WTC11 (cell line): ENCODE results near the gene ESRRG. TPM values are rescaled to one million over a fixed set of nuclear protein-coding genes. Genes with fewer than 3 reads are reported as not detected.

Source experiments
- ATAC-seq: fragments of 200-7000 bp; cut with Tn5 transposase; 2 replicates; pipeline ENCODE4 v1.10.0; 2021; ENCODE audit warnings: mild to moderate bottlenecking, moderate library complexity
- CTCF ChIA-PET: fragments of 300-600 bp; sonication (Branson Sonifier 250); formaldehyde crosslinking; loops from one replicate; lab custom pipeline; 2021; ENCODE audit warnings: antibody characterized with exemption; lab: Charles Lee
- POLR2A ChIA-PET: fragments of 350-600 bp; sonication (Branson Sonifier 250); formaldehyde crosslinking; loops from one replicate; lab custom pipeline; 2021; ENCODE audit warnings: antibody characterized with exemption; lab: Charles Lee
- DNase-seq: peaks from one replicate; pipeline ENCODE4 v3.0.0; 2021; ENCODE audit warnings: low spot score
- H3K27ac Mint-ChIP-seq: 2 replicates; pipeline ENCODE4 v1.8.0; 2021; ENCODE audit warnings: mixed read lengths
- H3K27me3 Mint-ChIP-seq: 2 replicates; pipeline ENCODE4 v1.8.0; 2021; ENCODE audit warnings: low read depth, mild to moderate bottlenecking, moderate library complexity, mixed read lengths
- H3K36me3 Mint-ChIP-seq: 2 replicates; pipeline ENCODE4 v1.8.0; 2021; ENCODE audit warnings: mixed read lengths
- H3K4me1 Mint-ChIP-seq: 2 replicates; pipeline ENCODE4 v1.8.0; 2022; ENCODE audit warnings: mixed read lengths
- H3K4me3 Mint-ChIP-seq: 2 replicates; pipeline ENCODE4 v1.8.0; 2021; ENCODE audit warnings: mild to moderate bottlenecking, moderate library complexity, mixed read lengths
- H3K9me3 Mint-ChIP-seq: 2 replicates; pipeline ENCODE4 v1.8.0; 2021; ENCODE audit warnings: mixed read lengths
- AFF4 ChIP-seq: sonication (generic); formaldehyde crosslinking; IDR thresholded peaks from 2 replicates; pipeline ENCODE4 v1.8.1; 2023; ENCODE audit warnings: mild to moderate bottlenecking, missing genetic modification reagents, borderline replicate concordance
- CBFB ChIP-seq: sonication (generic); formaldehyde crosslinking; IDR thresholded peaks from 2 replicates; pipeline ENCODE4 v1.8.1; 2022; ENCODE audit warnings: mild to moderate bottlenecking, low read depth, missing genetic modification reagents
- E2F1 ChIP-seq: sonication (generic); formaldehyde crosslinking; IDR thresholded peaks from 2 replicates; pipeline ENCODE4 v1.8.0; 2022; ENCODE audit warnings: mild to moderate bottlenecking, missing genetic modification reagents
- ESRRA ChIP-seq: sonication (generic); formaldehyde crosslinking; IDR thresholded peaks from 2 replicates; pipeline ENCODE4 v1.8.1; 2022; ENCODE audit warnings: mild to moderate bottlenecking, missing genetic modification reagents, borderline replicate concordance
- FOXP1 ChIP-seq: sonication (generic); formaldehyde crosslinking; IDR thresholded peaks from 2 replicates; pipeline ENCODE4 v1.8.0; 2022; ENCODE audit warnings: missing genetic modification reagents, mild to moderate bottlenecking, moderate library complexity, borderline replicate concordance
- GABPB1 ChIP-seq: sonication (generic); formaldehyde crosslinking; IDR thresholded peaks from 2 replicates; pipeline ENCODE4 v1.8.1; 2023; ENCODE audit warnings: mild to moderate bottlenecking, missing genetic modification reagents
- IRF2 ChIP-seq: sonication (generic); formaldehyde crosslinking; IDR thresholded peaks from 2 replicates; pipeline ENCODE4 v1.8.0; 2022; ENCODE audit warnings: low read depth, missing genetic modification reagents, borderline replicate concordance
- JAZF1 ChIP-seq: fragments of 250-450 bp; sonication (Bioruptor Pico); IDR thresholded peaks from 2 replicates; pipeline ENCODE4 v1.9.0; 2021; ENCODE audit warnings: moderate library complexity, mild to moderate bottlenecking, inconsistent platforms
- JUN ChIP-seq: sonication (generic); formaldehyde crosslinking; IDR thresholded peaks from 2 replicates; pipeline ENCODE4 v1.8.0; 2023; ENCODE audit warnings: mild to moderate bottlenecking, missing genetic modification reagents
- MLX ChIP-seq: sonication (generic); formaldehyde crosslinking; IDR thresholded peaks from 2 replicates; pipeline ENCODE4 v1.8.1; 2023; ENCODE audit warnings: mild to moderate bottlenecking, missing genetic modification reagents, moderate library complexity
- NFE2L1 ChIP-seq: sonication (generic); formaldehyde crosslinking; IDR thresholded peaks from 2 replicates; pipeline ENCODE4 v1.8.1; 2023; ENCODE audit warnings: missing genetic modification reagents
- NFYB ChIP-seq: sonication (generic); formaldehyde crosslinking; conservative IDR thresholded peaks from 2 replicates; pipeline ENCODE4 v1.8.0; 2022; ENCODE audit warnings: low read depth, missing genetic modification reagents
- NR3C1 ChIP-seq: sonication (generic); formaldehyde crosslinking; conservative IDR thresholded peaks from 2 replicates; pipeline ENCODE4 v1.8.1; 2023; ENCODE audit warnings: low read depth, mild to moderate bottlenecking, missing genetic modification reagents
- PREB ChIP-seq: sonication (generic); formaldehyde crosslinking; IDR thresholded peaks from 2 replicates; pipeline ENCODE4 v1.8.1; 2022; ENCODE audit warnings: mild to moderate bottlenecking, missing genetic modification reagents, moderate library complexity, borderline replicate concordance
- PRRX2 ChIP-seq: fragments of 250-450 bp; sonication (Bioruptor Pico); IDR thresholded peaks from 2 replicates; pipeline ENCODE4 v1.8.0; 2021; ENCODE audit warnings: mild to moderate bottlenecking
- SP1 ChIP-seq: sonication (generic); formaldehyde crosslinking; conservative IDR thresholded peaks from 2 replicates; pipeline ENCODE4 v1.8.1; 2022; ENCODE audit warnings: missing genetic modification reagents
- ZMAT4 ChIP-seq: fragments of 250-450 bp; sonication (Bioruptor Pico); IDR thresholded peaks from 2 replicates; pipeline ENCODE4 v1.9.0; 2021; ENCODE audit warnings: mild to moderate bottlenecking
- ZNF121 ChIP-seq: sonication (generic); formaldehyde crosslinking; IDR thresholded peaks from 2 replicates; pipeline ENCODE4 v1.8.0; 2023; ENCODE audit warnings: missing genetic modification reagents
- total RNA-seq: library from RNA; stranded (reverse); gene quantifications from 3 replicates; pipeline ENCODE4 v1.2.3, GENCODE V29; 2021

ESRRG gene
- total RNA-seq, 1 experiment from 2014 or later, result 2.3 TPM

- Mint-ChIP-seq H3K4me1 (peaks cover 13% of the 10 kb centered on the region), H3K36me3 (no peaks in the 10 kb centered on the region), H3K27me3 (peaks cover 3% of the 10 kb centered on the region; the same call in 1 of the 2 replicates), H3K4me3 (no peak overlapping the region), H3K9me3 (no peaks in the 10 kb centered on the region), H3K27ac (no peak overlapping the region)
- ATAC-seq, result no peak
- CTCF ChIA-PET, result no interaction called here
- no peak for DNase-seq
- POLR2A ChIA-PET, result no interaction called here
- TF ChIP-seq JUN (CRISPR knock-in tag), result no peak
- TF ChIP-seq ZNF121 (CRISPR knock-in tag), result no peak
- TF ChIP-seq NFE2L1 (CRISPR knock-in tag), result no peak
- no peak for TF ChIP-seq IRF2 (CRISPR knock-in tag)
- TF ChIP-seq AFF4 (CRISPR knock-in tag), result no peak
- no peak for TF ChIP-seq JAZF1
- no peak for TF ChIP-seq PRRX2 (CRISPR knock-in tag)
- TF ChIP-seq SP1 (CRISPR knock-in tag), result no peak
- TF ChIP-seq ZMAT4, result no peak
- no peak for TF ChIP-seq NR3C1 (CRISPR knock-in tag)
- no peak for TF ChIP-seq FOXP1 (CRISPR knock-in tag)
- no peak for TF ChIP-seq MLX (CRISPR knock-in tag)
- TF ChIP-seq PREB (CRISPR knock-in tag), result no peak
- no peak for TF ChIP-seq E2F1 (CRISPR knock-in tag)
- no peak for TF ChIP-seq CBFB
- no peak for TF ChIP-seq NFYB (CRISPR knock-in tag)
- no peak for TF ChIP-seq GABPB1
- no peak for TF ChIP-seq ESRRA (CRISPR knock-in tag)
- TF ChIP-seq, all 79 proteins: peak for 0
These were observed 3.2 kb upstream of the ESRRG start for GRCh38 chr1:216726435-216726834.

- peak; percentile 5; the same call in 1 of the 2 replicates for ATAC-seq
- H3K27me3 Mint-ChIP-seq, result peaks cover 3% of the 10 kb centered on the region; the same call in 1 of the 2 replicates
- peak overlapping the region; percentile 86 for H3K4me3 Mint-ChIP-seq
- POLR2A ChIA-PET, result interaction anchor here (1.2 kb wide), 1 partner anchor 15 kb away, joined by 5 read pairs; no protein-coding TSS in a partner anchor
- no peaks in the 10 kb centered on the region for H3K36me3 Mint-ChIP-seq
- peaks cover 8% of the 10 kb centered on the region for H3K4me1 Mint-ChIP-seq
- peak overlapping the region; percentile 33; the same call in 1 of the 2 replicates for H3K27ac Mint-ChIP-seq
- no peak for TF ChIP-seq NR3C1 (CRISPR knock-in tag)
- TF ChIP-seq, all 79 proteins: peak for 0
- no peaks in the 10 kb centered on the region for H3K9me3 Mint-ChIP-seq
- no peak for DNase-seq
- CTCF ChIA-PET, result interaction anchor here (0.7 to 1.3 kb wide), 5 partner anchors 24 to 938 kb away, joined by 3 to 6 read pairs (median 3); no protein-coding TSS in a partner anchor
These were observed 408 bp downstream of the ESRRG start for GRCh38 chr1:216722821-216723220.
